ENCODE results near the gene CHRM1. TPM values are rescaled to one million over a fixed set of nuclear protein-coding genes. Genes with fewer than 3 reads are reported as not detected.

CHRM1 gene
- total RNA-seq, 2 donors from 2014 or later, result not detected

DNA sequence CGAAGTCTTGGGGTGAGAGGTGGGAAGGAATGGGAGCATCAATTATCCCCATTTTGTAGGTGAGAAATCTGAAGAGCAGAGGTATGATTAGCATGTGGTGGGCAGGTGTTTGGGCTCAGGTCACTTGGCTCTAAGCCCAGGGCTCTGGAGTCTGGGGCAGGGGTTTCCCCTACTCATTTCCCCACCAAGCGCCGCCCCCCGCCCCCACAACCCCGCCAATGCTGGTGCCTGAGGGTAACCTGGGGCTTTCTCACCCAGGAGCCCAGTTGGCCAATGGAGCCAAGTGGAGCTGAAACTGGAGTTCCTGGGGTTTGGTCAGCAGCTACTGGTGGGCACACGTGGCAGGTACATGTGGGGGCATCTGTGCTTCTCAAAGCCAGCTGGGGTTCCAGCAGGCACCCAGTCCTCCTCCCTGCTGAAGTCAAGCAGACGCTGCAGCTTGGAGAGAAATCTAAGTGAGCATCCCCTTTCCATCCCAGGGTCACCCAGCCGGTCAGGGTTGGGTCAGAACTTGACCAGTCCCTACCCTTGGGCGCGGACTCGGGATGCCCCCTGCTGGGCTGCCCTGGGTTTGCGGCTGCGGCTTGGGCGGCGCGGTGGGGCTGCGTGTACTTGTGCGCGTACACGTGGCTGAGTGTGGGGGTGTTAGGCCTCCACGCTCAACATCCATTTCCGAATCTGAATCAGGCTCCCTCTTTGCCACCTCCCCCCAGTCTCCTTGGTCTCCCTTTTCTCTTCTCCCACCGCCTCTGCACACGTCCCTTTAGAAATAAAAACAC, 1.7 kb upstream of the CHRM1 start:
- Histone ChIP-seq H3K9me3 (no peaks in the 10 kb centered on the region), H3K4me1 (peaks cover 50% of the 10 kb centered on the region), H3K27me3 (peaks cover 0 to 19% of the 10 kb centered on the region in 2 donors), H3K27ac (no peak overlapping the region), H3K4me3 (no peak overlapping the region), H3K36me3 (replicated peaks in 1 of 2; ENCODE audit: insufficient read depth in 1 of 2, low read depth in 2 of 2) (no peaks in the 10 kb centered on the region)
- intact Hi-C loops (cut with DNase I), result no loop called here
- ATAC-seq, result no peak
- TF ChIP-seq POLR2A (IDR thresholded peaks at IDR 0.05), result no peak
- TF ChIP-seq, protein P1, sequence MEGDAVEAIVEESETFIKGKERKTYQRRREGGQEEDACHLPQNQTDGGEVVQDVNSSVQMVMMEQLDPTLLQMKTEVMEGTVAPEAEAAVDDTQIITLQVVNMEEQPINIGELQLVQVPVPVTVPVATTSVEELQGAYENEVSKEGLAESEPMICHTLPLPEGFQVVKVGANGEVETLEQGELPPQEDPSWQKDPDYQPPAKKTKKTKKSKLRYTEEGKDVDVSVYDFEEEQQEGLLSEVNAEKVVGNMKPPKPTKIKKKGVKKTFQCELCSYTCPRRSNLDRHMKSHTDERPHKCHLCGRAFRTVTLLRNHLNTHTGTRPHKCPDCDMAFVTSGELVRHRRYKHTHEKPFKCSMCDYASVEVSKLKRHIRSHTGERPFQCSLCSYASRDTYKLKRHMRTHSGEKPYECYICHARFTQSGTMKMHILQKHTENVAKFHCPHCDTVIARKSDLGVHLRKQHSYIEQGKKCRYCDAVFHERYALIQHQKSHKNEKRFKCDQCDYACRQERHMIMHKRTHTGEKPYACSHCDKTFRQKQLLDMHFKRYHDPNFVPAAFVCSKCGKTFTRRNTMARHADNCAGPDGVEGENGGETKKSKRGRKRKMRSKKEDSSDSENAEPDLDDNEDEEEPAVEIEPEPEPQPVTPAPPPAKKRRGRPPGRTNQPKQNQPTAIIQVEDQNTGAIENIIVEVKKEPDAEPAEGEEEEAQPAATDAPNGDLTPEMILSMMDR (IDR thresholded peaks at IDR 0.05), result peak in 1 of 7 experiments; percentile 5
- 54 to 55% methylated on average over 9 to 18 of the region's 24 CpGs for WGBS, 2 donors
- DNase-seq, result no peak

DNA sequence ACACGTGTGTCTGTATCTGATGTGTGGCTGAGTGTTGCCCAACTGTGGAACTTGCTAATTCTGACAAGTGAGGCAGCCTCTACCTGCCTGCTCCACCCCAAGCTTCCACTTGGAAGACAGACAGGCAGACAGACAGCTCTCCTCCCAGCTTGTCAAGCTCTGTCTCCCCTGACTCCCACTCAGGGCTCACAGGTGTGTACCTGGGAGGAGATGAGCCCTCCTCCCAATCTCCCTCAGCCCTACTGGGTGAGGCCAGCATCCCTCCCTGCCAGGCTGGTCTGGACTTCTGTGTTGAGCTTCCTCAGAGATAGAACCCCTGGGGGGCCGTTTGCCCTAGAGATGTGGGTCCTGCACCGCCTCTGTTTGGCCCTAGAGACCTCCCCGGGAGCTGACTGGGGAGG, 1.0 kb upstream of the CHRM1 start:
- Histone ChIP-seq H3K4me3 (no peak overlapping the region), H3K4me1 (peaks cover 50% of the 10 kb centered on the region), H3K27ac (no peak overlapping the region), H3K9me3 (no peaks in the 10 kb centered on the region), H3K36me3 (replicated peaks in 1 of 2; ENCODE audit: insufficient read depth in 1 of 2, low read depth in 2 of 2) (no peaks in the 10 kb centered on the region), H3K27me3 (peaks cover 0 to 18% of the 10 kb centered on the region in 2 donors)
- DNase-seq (peak in 1 of 4 donors; percentile 34), ATAC-seq (no peak)
- whole genome bisulfite sequencing, 2 donors, result 52 to 58% methylated on average over 3 to 4 of the region's 4 CpGs
- intact Hi-C loops (cut with DNase I), result no loop called here
- no peak for TF ChIP-seq POLR2A (IDR thresholded peaks at IDR 0.05)
- TF ChIP-seq, protein P1 (IDR thresholded peaks at IDR 0.05), result no peak

DNA sequence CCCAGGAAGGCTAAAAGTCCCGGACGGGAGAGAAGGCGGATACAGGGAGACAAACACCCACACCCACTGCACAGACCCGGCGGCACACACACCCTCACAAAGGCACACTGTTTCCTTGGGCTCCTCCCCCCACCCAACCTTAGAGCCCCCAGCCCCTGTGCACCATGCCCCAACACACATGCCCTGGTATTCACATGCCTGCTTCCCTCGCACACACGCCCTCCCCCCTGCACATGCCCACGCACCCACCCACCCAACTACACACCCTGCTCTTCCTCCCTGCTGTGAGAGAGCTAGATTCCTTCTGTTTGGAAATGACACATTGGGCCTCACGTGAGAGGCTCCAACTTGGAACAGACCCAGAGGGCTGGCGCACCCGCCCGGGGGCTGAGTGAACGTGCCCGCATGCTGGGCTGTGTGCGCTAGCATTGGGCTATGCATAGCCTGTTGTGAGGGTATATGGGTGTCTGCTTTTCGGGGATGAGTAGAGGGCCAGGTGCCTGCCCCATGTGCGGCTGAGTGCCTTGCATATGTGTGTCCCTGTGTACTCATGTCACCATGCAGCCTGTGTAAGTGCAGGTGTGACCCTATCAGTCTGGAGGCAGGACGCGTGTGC, 518 bp upstream of the CHRM1 start:
- H3K27me3 ChIP-seq, result peaks cover 0 to 13% of the 10 kb centered on the region in 2 donors
- peak; percentile 54 to 66 (median 59) for DNase-seq
- intact Hi-C loops (cut with DNase I), result no loop called here
- no peaks in the 10 kb centered on the region for H3K9me3 ChIP-seq
- no peak overlapping the region for H3K4me3 ChIP-seq
- ATAC-seq, result peak; percentile 57
- WGBS, 2 donors, result 11 to 18% methylated on average over 7 to 19 of the region's 19 CpGs
- no peaks in the 10 kb centered on the region for H3K36me3 ChIP-seq (replicated peaks in 1 of 2; ENCODE audit: insufficient read depth in 1 of 2, low read depth in 2 of 2)
- H3K4me1 ChIP-seq, result peaks cover 44% of the 10 kb centered on the region
- TF ChIP-seq POLR2A (IDR thresholded peaks at IDR 0.05), result peak in 1 of 3 donors; percentile 11
- TF ChIP-seq, protein P1 (IDR thresholded peaks at IDR 0.05), result no peak
- H3K27ac ChIP-seq, result peak overlapping the region in 1 of 4 donors; percentile 6

DNA sequence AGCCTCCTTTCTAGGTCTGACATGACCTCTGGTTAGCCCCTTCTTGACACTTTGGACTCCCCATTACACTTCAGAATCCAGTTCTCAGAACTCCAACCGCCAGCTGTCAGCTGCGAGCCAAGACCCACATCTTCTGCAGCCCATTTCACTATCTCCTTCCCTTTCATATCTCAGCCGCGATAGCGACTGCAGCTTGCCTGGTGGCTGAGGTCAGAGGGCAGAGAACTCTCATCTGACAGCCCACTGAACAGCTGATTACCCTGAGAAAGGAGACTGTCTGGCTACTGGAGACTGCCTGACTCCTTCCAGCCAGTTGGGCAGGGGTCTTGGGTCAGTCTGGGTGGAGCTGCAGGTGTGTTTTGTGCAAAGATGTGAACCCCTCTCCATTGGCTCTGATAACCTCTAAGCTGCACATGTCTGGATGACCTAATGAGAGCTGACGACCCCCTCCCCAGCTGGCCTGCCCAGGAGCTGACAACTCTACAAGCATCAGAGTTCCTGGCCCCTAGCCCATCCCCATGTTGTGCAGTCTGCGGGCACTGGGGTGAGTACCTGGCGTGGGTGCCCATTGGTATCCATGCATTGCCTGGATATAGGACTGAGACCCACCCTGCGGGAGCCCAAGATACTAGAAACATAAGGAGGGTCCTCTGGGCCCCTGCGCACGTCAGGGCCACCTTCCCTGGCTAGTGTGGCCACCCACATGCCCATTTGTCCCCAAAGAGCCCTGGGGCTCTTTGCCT, 1.1 kb downstream of the CHRM1 start:
- ATAC-seq (no peak), DNase-seq (no peak)
- WGBS, 2 donors, result 56 to 61% methylated on average over 7 to 11 of the region's 11 CpGs
- peaks cover 34% of the 10 kb centered on the region for H3K4me1 ChIP-seq
- intact Hi-C loops (cut with DNase I), result no loop called here
- no peak overlapping the region for H3K4me3 ChIP-seq
- H3K27me3 ChIP-seq, result no peaks in the 10 kb centered on the region
- H3K36me3 ChIP-seq (replicated peaks in 1 of 2; ENCODE audit: insufficient read depth in 1 of 2, low read depth in 2 of 2), result no peaks in the 10 kb centered on the region
- no peak overlapping the region for H3K27ac ChIP-seq
- no peaks in the 10 kb centered on the region for H3K9me3 ChIP-seq
- no peak for TF ChIP-seq POLR2A (IDR thresholded peaks at IDR 0.05)

DNA sequence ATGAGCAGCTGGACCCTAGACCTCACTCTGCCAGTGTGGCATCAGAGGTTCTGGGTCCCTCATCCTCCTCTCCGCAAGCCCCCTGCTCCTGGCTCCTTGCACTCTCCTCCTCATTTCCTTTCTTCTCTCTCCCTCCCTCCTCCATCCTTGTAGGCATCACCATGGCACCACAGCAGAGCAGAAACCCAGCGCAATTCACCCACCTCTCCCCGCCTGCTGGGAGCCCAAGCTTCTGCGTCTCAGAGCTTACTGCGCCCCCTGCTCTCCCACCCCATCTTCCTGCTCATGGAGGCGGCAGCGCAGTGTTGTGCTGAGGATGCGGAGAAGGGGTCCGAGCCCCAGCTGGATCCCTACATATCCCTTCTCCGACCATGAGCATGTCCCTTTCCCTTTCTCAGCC, 1.7 kb downstream of the CHRM1 start:
- TF ChIP-seq, protein P1 (IDR thresholded peaks at IDR 0.05), result no peak
- no peak for TF ChIP-seq POLR2A (IDR thresholded peaks at IDR 0.05)
- Histone ChIP-seq H3K4me1 (peaks cover 34% of the 10 kb centered on the region), H3K9me3 (no peaks in the 10 kb centered on the region), H3K27me3 (no peaks in the 10 kb centered on the region), H3K27ac (no peak overlapping the region), H3K36me3 (replicated peaks in 1 of 2; ENCODE audit: insufficient read depth in 1 of 2, low read depth in 2 of 2) (no peaks in the 10 kb centered on the region), H3K4me3 (no peak overlapping the region)
- ATAC-seq, result no peak
- DNase-seq, result no peak
- 89 to 93% methylated on average over 10 of the region's 10 CpGs for WGBS, 2 donors
- intact Hi-C loops (cut with DNase I), result no loop called here
